ENCODE data around the gene KCNJ16.

DNA sequence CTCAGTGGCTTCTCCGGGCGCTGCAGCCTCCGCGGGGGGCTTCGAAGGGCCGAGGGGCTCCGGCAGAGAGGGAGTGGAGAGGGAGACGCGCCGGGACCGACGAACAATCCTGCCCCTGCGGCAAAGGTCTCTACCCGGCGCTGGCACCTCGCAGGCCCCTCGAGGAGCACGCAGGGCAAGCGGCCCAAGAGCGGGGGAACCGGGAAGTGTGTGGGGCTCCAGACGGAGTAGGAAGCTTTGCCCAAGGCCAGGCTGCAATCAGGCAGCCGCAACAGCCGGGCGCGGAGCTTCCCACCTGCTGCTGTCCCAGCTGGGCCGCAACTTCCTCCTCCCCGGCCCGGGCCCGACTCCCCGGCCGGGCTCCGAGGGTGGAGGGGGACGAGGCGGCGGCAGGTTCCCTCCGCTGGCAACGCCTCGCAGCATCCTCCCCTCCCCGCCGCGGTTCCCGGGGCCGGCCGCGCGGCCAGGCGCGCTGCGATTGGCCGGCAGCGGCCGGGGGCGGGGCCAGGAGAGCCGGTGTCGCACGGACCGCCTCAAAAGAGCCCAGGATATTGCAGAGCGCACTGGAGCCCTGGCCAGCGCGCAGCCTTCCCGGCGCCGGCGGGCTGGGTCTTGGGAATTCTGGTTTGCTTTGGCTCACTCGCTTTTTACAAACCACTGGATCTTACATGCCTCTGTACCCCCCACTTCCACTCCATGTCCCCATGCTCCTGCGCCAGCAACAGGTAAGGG lies 94.1 kb downstream of the KCNJ16 start, which contains the start of gene KCNJ2:
- no peak for TF ChIP-seq SUZ12 (IDR thresholded peaks at IDR 0.05; ENCODE audit: extremely low read depth, insufficient read depth, insufficient read length)
- TF ChIP-seq ZNF274 (IDR thresholded peaks at IDR 0.05; ENCODE audit: low read depth, low read length), result no peak
- TF ChIP-seq YY1 (IDR thresholded peaks at IDR 0.05; ENCODE audit: insufficient read depth, insufficient read length), result no peak

Measured in NT2/D1 (cell line).